Endothelial cell (in vitro differentiated cells): ENCODE data around the gene FUT7. TPM values are rescaled to one million over a fixed set of nuclear protein-coding genes. Genes with fewer than 3 reads are reported as not detected.

Source experiments
- DNase-seq: peaks from one replicate; pipeline ENCODE4 v3.0.0; 2021; ENCODE audit warnings: low spot score
- H3K27ac Mint-ChIP-seq: one replicate; pipeline ENCODE4 v1.8.0; 2021; ENCODE audit warnings: mixed read lengths, inconsistent platforms; ENCODE audit not compliant: unreplicated experiment
- H3K27me3 Mint-ChIP-seq: one replicate; pipeline ENCODE4 v1.8.0; 2021; ENCODE audit warnings: mild to moderate bottlenecking, moderate library complexity, mixed read lengths, inconsistent platforms; ENCODE audit not compliant: unreplicated experiment
- H3K36me3 Mint-ChIP-seq: one replicate; pipeline ENCODE4 v1.8.0; 2021; ENCODE audit warnings: mild to moderate bottlenecking, low read depth, mixed read lengths, inconsistent platforms; ENCODE audit not compliant: unreplicated experiment
- H3K4me1 Mint-ChIP-seq: one replicate; pipeline ENCODE4 v1.8.0; 2021; ENCODE audit warnings: mild to moderate bottlenecking, mixed read lengths, inconsistent platforms; ENCODE audit not compliant: unreplicated experiment
- H3K4me3 Mint-ChIP-seq: one replicate; pipeline ENCODE4 v1.8.0; 2021; ENCODE audit warnings: mild to moderate bottlenecking, mixed read lengths, inconsistent platforms; ENCODE audit not compliant: unreplicated experiment
- H3K9me3 Mint-ChIP-seq: one replicate; pipeline ENCODE4 v1.8.0; 2021; ENCODE audit warnings: mixed read lengths, inconsistent platforms; ENCODE audit not compliant: unreplicated experiment
- total RNA-seq: library from RNA; stranded (reverse); fragmentation: NEBNext Ultra II Directional; extraction: Animal tissue kit (Norgen Biotek cat#: 25700); gene quantifications from one replicate; pipeline ENCODE4 v1.2.1, GENCODE V29; 2021; ENCODE audit not compliant: unreplicated experiment
- TF ChIP-seq, protein P1 (sequence below): fragments of 200-600 bp; sonication (generic); IDR thresholded peaks from one replicate; pipeline ENCODE4 v1.5.0; 2021; ENCODE audit warnings: antibody characterized with exemption; ENCODE audit not compliant: unreplicated experiment

Gene FUT7
- total RNA-seq, 1 donor from 2014 or later, result not detected

GRCh38 chr9:136994180-136994887 lies 37.6 kb downstream of the FUT7 start:
- Mint-ChIP-seq H3K27ac (no peak overlapping the region), H3K4me3 (no peak overlapping the region)

GRCh38 chr9:136992819-136993369 lies 39.0 kb downstream of the FUT7 start:
- Mint-ChIP-seq H3K4me1 (peaks cover 4% of the 10 kb centered on the region), H3K9me3 (no peaks in the 10 kb centered on the region), H3K36me3 (peaks cover 12% of the 10 kb centered on the region), H3K27ac (peak overlapping the region; percentile 24), H3K4me3 (no peak overlapping the region), H3K27me3 (peaks cover 12% of the 10 kb centered on the region)
- DNase-seq, result no peak
- TF ChIP-seq, protein P1, sequence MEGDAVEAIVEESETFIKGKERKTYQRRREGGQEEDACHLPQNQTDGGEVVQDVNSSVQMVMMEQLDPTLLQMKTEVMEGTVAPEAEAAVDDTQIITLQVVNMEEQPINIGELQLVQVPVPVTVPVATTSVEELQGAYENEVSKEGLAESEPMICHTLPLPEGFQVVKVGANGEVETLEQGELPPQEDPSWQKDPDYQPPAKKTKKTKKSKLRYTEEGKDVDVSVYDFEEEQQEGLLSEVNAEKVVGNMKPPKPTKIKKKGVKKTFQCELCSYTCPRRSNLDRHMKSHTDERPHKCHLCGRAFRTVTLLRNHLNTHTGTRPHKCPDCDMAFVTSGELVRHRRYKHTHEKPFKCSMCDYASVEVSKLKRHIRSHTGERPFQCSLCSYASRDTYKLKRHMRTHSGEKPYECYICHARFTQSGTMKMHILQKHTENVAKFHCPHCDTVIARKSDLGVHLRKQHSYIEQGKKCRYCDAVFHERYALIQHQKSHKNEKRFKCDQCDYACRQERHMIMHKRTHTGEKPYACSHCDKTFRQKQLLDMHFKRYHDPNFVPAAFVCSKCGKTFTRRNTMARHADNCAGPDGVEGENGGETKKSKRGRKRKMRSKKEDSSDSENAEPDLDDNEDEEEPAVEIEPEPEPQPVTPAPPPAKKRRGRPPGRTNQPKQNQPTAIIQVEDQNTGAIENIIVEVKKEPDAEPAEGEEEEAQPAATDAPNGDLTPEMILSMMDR, result no peak

More at GRCh38 chr9:136994180-136994887, 37.6 kb downstream of the FUT7 start:
- TF ChIP-seq, protein P1, result no peak
- H3K27me3 Mint-ChIP-seq, result peaks cover 17% of the 10 kb centered on the region
- peaks cover 13% of the 10 kb centered on the region for H3K36me3 Mint-ChIP-seq
- H3K9me3 Mint-ChIP-seq, result no peaks in the 10 kb centered on the region
- DNase-seq, result no peak
- peaks cover 6% of the 10 kb centered on the region for H3K4me1 Mint-ChIP-seq

DNA sequence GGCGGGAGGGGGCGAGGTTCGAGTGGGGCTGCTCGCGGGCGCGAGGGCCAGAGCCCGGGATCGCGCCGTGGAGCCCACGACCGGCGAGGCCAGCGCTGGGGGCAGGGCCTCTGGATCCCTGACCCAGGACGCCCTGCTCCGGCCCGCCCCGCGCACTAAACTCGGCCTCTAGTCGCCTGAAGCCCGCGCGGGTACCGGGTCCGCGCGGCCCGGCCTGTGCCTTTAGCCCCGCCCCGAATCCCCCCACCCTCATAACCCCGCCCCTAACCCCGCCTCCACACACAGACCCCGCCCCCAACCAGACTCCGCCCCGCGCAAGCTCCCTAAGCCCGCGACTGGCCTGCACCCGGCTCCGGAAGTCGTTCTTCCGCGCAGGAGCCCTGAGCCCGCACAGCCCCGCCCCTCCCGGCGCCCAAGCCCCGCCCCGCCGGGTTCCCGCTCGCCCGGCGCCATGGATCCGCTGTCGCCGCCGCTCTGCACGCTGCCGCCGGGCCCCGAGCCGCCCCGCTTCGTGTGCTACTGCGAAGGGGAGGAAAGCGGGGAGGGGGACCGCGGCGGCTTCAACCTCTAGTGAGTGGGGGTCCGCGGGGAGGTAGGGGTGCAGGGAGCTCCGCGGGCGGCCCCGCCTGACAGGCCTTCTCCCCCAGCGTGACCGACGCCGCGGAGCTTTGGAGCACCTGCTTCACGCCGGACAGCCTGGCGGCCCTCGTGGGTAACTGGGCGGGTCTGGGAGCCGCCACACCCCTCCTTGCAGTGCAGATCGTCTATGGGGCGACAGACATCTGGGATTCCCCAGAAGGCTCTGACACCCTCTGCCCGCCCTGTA lies 39.7 kb downstream of the FUT7 start, which contains the start of gene PAXX:
Gene PAXX, plus strand, starts transcription at position 430 of the 826 bp plus-strand sequence. Its CDS starts 22 bp downstream, at position 452.
- Mint-ChIP-seq H3K4me1 (no peaks in the 10 kb centered on the region), H3K4me3 (no peak within 1 kb of the TSS), H3K27ac (peak within 1 kb of the TSS; percentile 24), H3K36me3 (peaks cover 9% of the 10 kb centered on the region), H3K27me3 (peaks cover 9% of the 10 kb centered on the region), H3K9me3 (no peaks in the 10 kb centered on the region)
- TF ChIP-seq, protein P1, result no peak
- DNase-seq, result peak; percentile 90

- TF ChIP-seq, protein P1, result no peak
- Mint-ChIP-seq H3K27ac (no peak overlapping the region), H3K36me3 (peaks cover 9% of the 10 kb centered on the region), H3K4me3 (peak overlapping the region; percentile 22), H3K9me3 (no peaks in the 10 kb centered on the region), H3K27me3 (peaks cover 13% of the 10 kb centered on the region), H3K4me1 (no peaks in the 10 kb centered on the region)
- no peak for DNase-seq
Observed at GRCh38 chr9:136990242-136990911, 41.5 kb downstream of the FUT7 start.
